ENCODE measurements around the gene NSMF. TPM values are rescaled to one million over a fixed set of nuclear protein-coding genes. Genes with fewer than 3 reads are reported as not detected.

The NSMF gene
- polyA plus RNA-seq, 1 of the 3 experiments (the other 2 are of a cell fraction), result 58.8 TPM

DNA sequence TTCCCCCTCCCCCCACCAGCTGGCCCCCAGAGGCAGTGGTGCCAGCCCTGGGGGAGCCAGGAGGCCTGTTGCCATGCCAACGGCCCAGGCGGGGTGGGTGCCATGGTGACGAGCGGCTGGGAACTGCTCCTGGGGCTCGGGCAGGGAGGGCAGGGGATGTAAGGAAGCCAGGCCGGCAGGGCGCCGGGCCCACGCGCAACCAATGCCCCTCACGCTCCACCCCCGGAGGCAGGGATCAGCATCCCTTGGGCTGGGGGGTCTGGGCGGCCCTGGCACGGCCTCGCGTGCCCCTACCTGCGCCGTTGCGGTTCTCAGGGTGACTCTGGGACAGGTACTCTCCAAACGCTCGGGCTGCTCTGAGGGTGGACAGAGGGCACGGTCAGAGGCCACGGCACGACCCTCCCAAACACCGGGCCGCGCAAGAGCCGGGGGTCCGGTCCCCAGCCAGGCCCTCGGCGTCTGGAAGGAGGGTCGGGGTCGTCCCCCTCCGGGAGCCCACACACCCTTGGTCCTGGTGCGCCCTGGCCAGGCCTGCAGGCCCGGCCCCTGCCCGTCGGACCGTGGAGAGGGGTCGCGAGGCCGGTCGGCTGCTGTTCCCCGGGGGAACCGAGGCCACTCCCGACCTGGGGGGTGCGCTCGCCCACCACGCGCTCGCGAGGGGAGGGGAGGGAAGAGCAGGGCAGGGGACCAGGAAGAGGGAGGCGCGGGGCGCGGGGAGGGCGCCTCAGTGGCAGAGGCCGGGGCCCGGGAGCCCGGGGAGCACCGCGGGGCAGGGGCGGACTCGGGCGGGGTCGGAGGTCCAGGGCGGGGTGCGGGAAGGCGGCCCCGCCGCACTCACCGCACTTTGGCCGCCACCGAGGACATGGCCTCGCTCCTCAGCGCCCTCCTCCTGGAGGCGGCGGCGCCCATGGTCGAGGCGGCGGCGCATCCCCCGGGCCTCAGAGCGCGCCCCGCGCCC, 661 bp downstream of the NSMF start:
- 5% methylated on average over 12 of the region's 88 CpGs for WGBS (ENCODE audit: low lambda C conversion rate)
- peak overlapping the region; percentile 98 for H3K4me2 ChIP-seq
- ChIA-PET CTCF (interaction anchor here (1.2 to 5.7 kb wide), 3 partner anchors 14 to 172 kb away, joined by 3 to 53 read pairs (median 6); partner anchors contain the start of genes ENTPD8, EXD3 and NOXA1), POLR2A (interaction anchor here (1.3 kb wide), 1 partner anchor 24 kb away, joined by 4 read pairs; no protein-coding TSS in a partner anchor)
- no peaks in the 10 kb centered on the region for H3K27me3 ChIP-seq (ENCODE audit: insufficient read depth)
- peak overlapping the region; percentile 81 for H3K9ac ChIP-seq
- H2AFZ ChIP-seq (ENCODE audit: low read depth), result no peak overlapping the region
- H3K79me2 ChIP-seq (ENCODE audit: insufficient read depth), result peaks cover 10% of the 10 kb centered on the region; the same call in 1 of the 2 replicates
- peak overlapping the region in 1 of 2 experiments; percentile 79; a peak in 1 of 4 replicates for H3K27ac ChIP-seq (ENCODE audit: low read depth in 2 of 2, low read length in 1 of 2)
- peak; percentile 84 for DNase-seq
- H4K20me1 ChIP-seq (ENCODE audit: insufficient read depth), result peaks cover 16% of the 10 kb centered on the region
- no peak for TF ChIP-seq TEAD4 (IDR thresholded peaks at IDR 0.05; ENCODE audit: borderline replicate concordance, insufficient read depth)
- TF ChIP-seq ELF1 (IDR thresholded peaks at IDR 0.05), result no peak
- TF ChIP-seq EP300 (IDR thresholded peaks at IDR 0.05; ENCODE audit: borderline replicate concordance in 1 of 2, low read depth in 1 of 2, low read length in 1 of 2), result 0 out of 4 replicates have a peak, but pooled peaks of 1 of the 2 experiments have one; percentile 17
- peak; percentile 4; the same call in 1 of the 2 replicates for TF ChIP-seq MXI1 (IDR thresholded peaks at IDR 0.05; ENCODE audit: low read depth, low read length)
- TF ChIP-seq CHD2 (IDR thresholded peaks at IDR 0.05; ENCODE audit: low read length, partially characterized antibody), result peak; percentile 47
- peaks cover 0 to 20% of the 10 kb centered on the region in 2 experiments for H3K36me3 ChIP-seq (replicated peaks in 1 of 2; ENCODE audit: control insufficient read depth in 1 of 2, insufficient read depth in 2 of 2, low read length in 1 of 2)
- H3F3A ChIP-seq (replicated peaks; ENCODE audit: insufficient read depth), result no peaks in the 10 kb centered on the region
- H3K9me3 ChIP-seq, result no peaks in the 10 kb centered on the region
- H3K4me3 ChIP-seq (ENCODE audit: low read depth in 2 of 2, low read length in 1 of 2), result peak overlapping the region; percentile 74 to 82
- peaks cover 18 to 51% of the 10 kb centered on the region in 2 experiments for H3K4me1 ChIP-seq (ENCODE audit: control insufficient read depth in 1 of 2, insufficient read depth in 2 of 2, low read depth in 1 of 2, low read length in 1 of 2)
- H3K9me2 ChIP-seq, result no peaks in the 10 kb centered on the region

GRCh38 chr9:137457406-137458193, 1.5 kb downstream of the NSMF start:
- ChIA-PET CTCF (interaction anchor here (1.8 to 5.7 kb wide), 3 partner anchors 13 to 171 kb away, joined by 6 to 53 read pairs (median 12); partner anchors contain the start of genes ENTPD8, EXD3 and NOXA1), POLR2A (no interaction called here)
- Histone ChIP-seq H3K9me2 (no peaks in the 10 kb centered on the region), H3K27me3 (ENCODE audit: insufficient read depth) (no peaks in the 10 kb centered on the region), H3F3A (replicated peaks; ENCODE audit: insufficient read depth) (no peaks in the 10 kb centered on the region), H3K4me1 (ENCODE audit: control insufficient read depth in 1 of 2, insufficient read depth in 2 of 2, low read depth in 1 of 2, low read length in 1 of 2) (peaks cover 18 to 51% of the 10 kb centered on the region in 2 experiments), H3K4me3 (ENCODE audit: low read depth in 2 of 2, low read length in 1 of 2) (peak overlapping the region; percentile 74 to 82), H2AFZ (ENCODE audit: low read depth) (no peak overlapping the region), H3K36me3 (replicated peaks in 1 of 2; ENCODE audit: control insufficient read depth in 1 of 2, insufficient read depth in 2 of 2, low read length in 1 of 2) (peaks cover 0 to 28% of the 10 kb centered on the region in 2 experiments), H3K27ac (ENCODE audit: low read depth in 2 of 2, low read length in 1 of 2) (peak overlapping the region in 1 of 2 experiments; percentile 79; a peak in 1 of 4 replicates), H4K20me1 (ENCODE audit: insufficient read depth) (peaks cover 16% of the 10 kb centered on the region), H3K9ac (peak overlapping the region; percentile 81; the same call in 1 of the 2 replicates), H3K79me2 (ENCODE audit: insufficient read depth) (peaks cover 10% of the 10 kb centered on the region; the same call in 1 of the 2 replicates), H3K9me3 (no peaks in the 10 kb centered on the region), H3K4me2 (peak overlapping the region; percentile 98)
- peak; percentile 24 for DNase-seq
- WGBS (ENCODE audit: low lambda C conversion rate), result 60% methylated on average over 11 of the region's 44 CpGs
- TF ChIP-seq USF2 (IDR thresholded peaks at IDR 0.05; ENCODE audit: borderline replicate concordance, low read depth, low read length) (no peak), REST (IDR thresholded peaks at IDR 0.05; ENCODE audit: low read depth, low read length) (no peak), SMC3 (IDR thresholded peaks at IDR 0.05; ENCODE audit: low read depth, low read length) (no peak), EP300 (IDR thresholded peaks at IDR 0.05; ENCODE audit: borderline replicate concordance in 1 of 2, low read depth in 1 of 2, low read length in 1 of 2) (no peak), FOXM1 (IDR thresholded peaks at IDR 0.05; ENCODE audit: low read depth) (no peak), USF1 (IDR thresholded peaks at IDR 0.05; ENCODE audit: borderline replicate concordance, low read depth) (no peak), YY1 (IDR thresholded peaks at IDR 0.05; ENCODE audit: low read depth) (no peak), RAD21 (IDR thresholded peaks at IDR 0.05; ENCODE audit: low read length) (no peak), CHD2 (IDR thresholded peaks at IDR 0.05; ENCODE audit: low read length, partially characterized antibody) (no peak), POLR2AphosphoS5 (IDR thresholded peaks at IDR 0.05; ENCODE audit: low read depth, low read length) (no peak), MXI1 (IDR thresholded peaks at IDR 0.05; ENCODE audit: low read depth, low read length) (no peak)
- TF ChIP-seq, protein P1, sequence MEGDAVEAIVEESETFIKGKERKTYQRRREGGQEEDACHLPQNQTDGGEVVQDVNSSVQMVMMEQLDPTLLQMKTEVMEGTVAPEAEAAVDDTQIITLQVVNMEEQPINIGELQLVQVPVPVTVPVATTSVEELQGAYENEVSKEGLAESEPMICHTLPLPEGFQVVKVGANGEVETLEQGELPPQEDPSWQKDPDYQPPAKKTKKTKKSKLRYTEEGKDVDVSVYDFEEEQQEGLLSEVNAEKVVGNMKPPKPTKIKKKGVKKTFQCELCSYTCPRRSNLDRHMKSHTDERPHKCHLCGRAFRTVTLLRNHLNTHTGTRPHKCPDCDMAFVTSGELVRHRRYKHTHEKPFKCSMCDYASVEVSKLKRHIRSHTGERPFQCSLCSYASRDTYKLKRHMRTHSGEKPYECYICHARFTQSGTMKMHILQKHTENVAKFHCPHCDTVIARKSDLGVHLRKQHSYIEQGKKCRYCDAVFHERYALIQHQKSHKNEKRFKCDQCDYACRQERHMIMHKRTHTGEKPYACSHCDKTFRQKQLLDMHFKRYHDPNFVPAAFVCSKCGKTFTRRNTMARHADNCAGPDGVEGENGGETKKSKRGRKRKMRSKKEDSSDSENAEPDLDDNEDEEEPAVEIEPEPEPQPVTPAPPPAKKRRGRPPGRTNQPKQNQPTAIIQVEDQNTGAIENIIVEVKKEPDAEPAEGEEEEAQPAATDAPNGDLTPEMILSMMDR (IDR thresholded peaks at IDR 0.05), result no peak
